ENCODE data around the gene GPC5.

Gene GPC5

DNA sequence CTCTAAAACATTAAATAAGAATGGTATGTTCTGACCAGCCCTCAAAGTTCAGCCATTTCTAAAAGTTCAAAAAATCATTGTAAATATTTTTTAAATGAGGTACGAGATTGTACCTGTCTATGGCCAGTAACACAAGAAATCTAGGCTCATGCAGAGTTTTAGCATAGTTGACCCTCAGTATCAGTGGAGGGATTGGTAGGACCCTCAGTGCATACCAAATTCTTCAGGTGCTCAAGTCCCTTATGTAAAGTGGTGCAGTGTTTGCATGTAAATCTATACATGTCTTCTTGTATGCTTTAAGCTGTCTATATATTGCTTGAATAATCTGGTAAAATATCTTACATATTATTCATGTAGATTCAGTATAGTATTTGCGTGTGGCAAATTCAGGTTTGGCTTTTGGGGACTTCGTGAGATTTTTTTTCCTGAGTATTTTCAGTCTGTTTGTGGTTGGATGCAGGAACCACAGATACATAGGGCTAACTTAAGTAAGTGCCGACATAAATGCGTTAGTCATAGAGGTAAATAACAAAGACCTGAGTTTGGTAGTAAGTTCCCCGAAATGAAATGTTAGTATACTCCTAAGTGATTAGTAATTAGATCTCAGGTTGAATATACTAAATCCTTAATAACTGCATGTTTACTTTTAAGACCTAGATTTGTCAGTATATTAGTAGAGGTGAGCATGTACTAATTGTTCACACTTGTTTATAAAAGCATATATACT is 43.2 kb upstream of the GPC5 start:
- DNase-seq (ENCODE audit: low spot score) = no peak
- TF ChIP-seq, protein P1, sequence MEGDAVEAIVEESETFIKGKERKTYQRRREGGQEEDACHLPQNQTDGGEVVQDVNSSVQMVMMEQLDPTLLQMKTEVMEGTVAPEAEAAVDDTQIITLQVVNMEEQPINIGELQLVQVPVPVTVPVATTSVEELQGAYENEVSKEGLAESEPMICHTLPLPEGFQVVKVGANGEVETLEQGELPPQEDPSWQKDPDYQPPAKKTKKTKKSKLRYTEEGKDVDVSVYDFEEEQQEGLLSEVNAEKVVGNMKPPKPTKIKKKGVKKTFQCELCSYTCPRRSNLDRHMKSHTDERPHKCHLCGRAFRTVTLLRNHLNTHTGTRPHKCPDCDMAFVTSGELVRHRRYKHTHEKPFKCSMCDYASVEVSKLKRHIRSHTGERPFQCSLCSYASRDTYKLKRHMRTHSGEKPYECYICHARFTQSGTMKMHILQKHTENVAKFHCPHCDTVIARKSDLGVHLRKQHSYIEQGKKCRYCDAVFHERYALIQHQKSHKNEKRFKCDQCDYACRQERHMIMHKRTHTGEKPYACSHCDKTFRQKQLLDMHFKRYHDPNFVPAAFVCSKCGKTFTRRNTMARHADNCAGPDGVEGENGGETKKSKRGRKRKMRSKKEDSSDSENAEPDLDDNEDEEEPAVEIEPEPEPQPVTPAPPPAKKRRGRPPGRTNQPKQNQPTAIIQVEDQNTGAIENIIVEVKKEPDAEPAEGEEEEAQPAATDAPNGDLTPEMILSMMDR (IDR thresholded peaks at IDR 0.05; ENCODE audit: extremely low read depth, missing control alignments) = no peak

DNA sequence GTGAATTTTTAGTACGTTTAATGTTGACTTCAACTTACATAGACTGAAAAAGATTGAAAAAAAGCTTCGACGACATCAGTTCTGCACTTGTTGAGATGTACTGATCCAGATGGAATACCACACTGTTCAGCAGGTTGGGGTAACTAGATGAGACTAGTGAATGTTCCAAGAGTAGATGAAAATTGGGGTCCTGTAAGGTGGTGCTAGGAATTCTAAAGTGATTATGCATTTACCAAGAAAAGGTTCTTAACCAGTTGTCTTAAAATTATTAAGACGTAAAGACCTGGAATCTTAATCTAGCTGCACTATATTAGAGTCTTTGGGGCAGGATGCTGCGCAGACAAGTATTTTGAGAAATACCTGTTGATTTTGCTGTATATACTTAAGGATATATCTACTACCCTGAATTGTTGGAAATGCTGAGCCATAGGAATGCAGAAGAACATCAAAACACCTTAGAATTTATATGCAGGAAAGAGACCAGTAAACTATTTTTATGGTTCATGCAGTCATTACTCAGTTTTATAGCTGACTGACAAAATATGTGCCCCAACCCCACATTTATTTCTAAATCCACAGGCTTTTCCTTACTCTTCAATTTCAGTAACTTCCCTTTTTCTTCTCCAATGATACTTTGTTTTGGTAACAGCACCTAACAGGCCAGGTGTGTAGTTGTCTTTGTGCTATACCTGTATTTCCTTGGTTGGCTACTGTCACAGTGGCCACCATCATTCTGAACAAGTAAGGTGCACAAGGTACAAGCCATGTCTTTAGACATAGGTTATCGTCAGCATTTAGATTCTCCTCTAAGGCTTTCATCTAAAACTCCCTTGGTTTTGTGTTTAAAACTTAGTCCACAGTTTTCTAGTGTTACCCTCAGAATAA is 42.4 kb upstream of the GPC5 start:
- no peak for DNase-seq (ENCODE audit: low spot score)
- TF ChIP-seq, protein P1 (IDR thresholded peaks at IDR 0.05; ENCODE audit: extremely low read depth, missing control alignments) = no peak

DNA sequence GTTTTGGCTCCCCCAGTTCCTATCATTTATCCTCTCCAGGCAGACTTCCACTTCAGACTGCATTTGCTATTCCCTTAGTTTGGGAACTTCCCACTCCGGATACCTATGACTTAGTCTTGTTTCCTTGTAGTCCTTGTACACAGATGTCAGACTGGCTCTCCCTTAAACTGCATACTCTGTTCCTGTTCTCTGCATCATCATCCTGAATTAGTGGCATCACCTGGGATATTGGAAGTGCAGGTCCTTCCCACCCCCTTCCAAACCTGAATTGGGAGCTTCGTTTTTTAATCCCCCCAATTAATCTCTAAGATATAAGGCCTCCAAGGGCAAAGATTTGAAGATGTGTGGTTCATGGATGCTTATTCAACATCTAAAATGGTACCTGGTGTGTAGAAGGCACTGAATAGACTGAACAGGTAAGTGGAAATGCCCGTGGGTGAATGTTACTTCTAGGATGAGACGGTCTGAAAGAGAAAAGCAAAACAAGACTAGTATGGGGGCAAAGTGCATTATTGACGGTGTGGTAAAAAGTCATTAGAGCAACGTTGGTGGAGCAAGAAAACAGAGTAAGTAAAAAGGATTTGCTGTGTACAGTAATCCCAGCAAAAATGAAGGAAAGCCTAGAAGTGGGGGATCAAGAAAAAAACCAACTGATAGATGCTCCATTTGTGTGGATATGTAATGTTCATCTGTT is 41.4 kb upstream of the GPC5 start:
- no peak for DNase-seq (ENCODE audit: low spot score)
- TF ChIP-seq, protein P1 (IDR thresholded peaks at IDR 0.05; ENCODE audit: extremely low read depth, missing control alignments) = no peak

DNA sequence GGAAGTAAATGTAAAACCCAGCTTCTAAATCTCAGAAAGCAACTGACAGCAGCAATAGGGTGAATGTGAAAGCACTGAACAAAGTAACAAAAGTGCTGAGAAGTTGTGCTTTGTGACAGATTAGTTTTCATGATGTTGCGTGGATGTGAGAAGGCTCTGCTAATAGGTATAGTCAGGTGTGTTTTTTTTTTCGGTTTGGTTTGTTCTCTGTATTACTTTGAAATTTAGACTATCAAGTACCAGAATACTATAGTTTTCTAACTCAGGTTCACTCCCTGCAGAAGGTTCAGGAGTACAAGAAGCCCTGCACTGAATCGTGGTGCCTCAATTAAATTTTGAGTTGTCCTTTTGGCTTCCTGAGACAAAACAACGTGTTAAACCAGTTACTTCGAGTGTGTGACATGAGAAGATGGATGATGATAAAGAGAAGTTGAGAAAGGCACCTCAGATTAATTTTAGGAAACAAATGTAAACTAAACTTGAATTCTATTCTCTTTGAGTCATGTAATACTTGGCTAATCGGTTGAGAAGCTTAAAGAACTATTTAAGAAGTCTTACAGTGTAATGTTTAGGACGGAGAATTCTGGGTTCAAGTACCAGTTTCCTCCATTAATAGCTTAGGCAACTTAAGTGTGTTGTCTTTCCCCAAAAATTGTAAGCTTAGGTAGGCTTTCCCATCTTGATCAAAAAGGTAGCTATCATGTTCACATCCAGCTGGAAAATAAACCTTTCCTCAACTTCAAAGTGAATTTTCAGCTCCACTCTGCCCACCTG is 40.6 kb upstream of the GPC5 start:
- TF ChIP-seq, protein P1 (IDR thresholded peaks at IDR 0.05; ENCODE audit: extremely low read depth, missing control alignments) = no peak
- no peak for DNase-seq (ENCODE audit: low spot score)

DNA sequence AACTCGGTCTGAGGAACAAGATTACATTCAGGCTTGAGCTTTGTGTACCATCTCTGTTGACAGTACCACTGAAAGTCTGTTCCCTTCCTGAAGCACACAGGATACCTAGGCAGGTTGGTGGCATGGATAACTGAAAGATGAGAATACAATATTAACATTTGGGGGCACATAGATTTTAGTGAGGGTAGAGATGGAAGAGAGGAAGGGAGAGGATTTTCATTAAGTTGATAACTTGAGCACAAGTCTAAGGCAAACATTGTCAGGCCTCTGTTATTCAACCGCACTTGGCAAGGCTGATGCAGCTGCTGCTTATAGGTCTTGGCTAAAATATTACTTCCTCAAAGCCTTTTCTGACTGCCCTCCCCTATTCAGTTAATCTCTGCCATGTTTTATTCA is 40.0 kb upstream of the GPC5 start:
- no peak for DNase-seq (ENCODE audit: low spot score)
- TF ChIP-seq, protein P1 (IDR thresholded peaks at IDR 0.05; ENCODE audit: extremely low read depth, missing control alignments) = no peak

DNA sequence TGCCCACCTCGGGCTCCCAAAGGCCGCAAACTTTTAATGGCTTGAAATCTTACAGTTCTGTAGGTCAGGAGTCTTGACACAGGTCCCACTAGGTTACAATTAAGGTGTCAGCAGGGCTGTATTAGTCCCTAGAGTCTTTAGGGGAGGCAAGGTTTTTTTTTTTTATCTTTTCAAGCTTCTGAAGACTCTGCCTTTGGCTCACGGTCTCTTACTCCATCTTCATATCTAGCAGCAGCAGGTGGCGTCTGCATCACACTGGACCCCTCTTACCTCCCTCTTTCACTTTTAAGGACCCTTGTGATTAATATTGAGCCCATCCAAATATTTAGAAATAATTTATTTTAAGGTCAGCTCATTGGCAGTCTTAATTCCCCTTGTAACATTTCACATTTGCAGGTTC is 39.3 kb upstream of the GPC5 start:
- TF ChIP-seq, protein P1 (IDR thresholded peaks at IDR 0.05; ENCODE audit: extremely low read depth, missing control alignments) = no peak
- no peak for DNase-seq (ENCODE audit: low spot score)

All from GM20000 (cell line).